Ovary (tissue), 3 donors: ENCODE results near the gene PRDX4.

ENCODE experiments used
- POLR2A ChIP-seq: fragments of 450-650 bp; IDR thresholded peaks from one replicate; pipeline ENCODE4 v1.6.1; 2017; ENCODE audit warnings: antibody characterized with exemption, mild to moderate bottlenecking, moderate library complexity
- TF ChIP-seq, protein P1 (sequence below), 3 donors: fragments of 450-650 bp in 2 of 3; fragments of 200-600 bp in 1 of 3; IDR thresholded peaks; one replicate each; pipeline versions ENCODE4 v1.5.1 to v1.8.0; 2016 to 2022; ENCODE audit warnings: antibody characterized with exemption in 3 of 3, mild to moderate bottlenecking in 1 of 3
- donor health status: DM: no; HTN: no; CAD: no.

DNA sequence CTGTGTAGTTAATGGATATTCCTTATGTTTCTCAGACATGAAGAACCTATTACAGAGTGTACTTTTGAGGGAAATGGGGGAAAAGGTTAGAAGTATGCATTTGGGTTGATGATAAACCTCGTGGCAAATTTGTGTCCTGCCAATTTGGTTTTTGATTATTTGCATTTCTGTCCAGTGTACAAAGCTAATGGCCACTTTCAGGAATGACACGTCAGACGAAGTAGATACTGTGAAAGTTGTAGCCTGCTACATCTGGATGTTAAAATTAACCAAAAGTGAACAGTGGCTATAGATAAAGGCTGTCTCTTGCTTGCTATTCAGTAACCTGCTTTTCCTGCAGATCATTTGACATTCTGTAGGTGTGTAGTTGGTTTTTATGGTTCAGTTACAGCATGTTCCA lies 1.0 kb downstream of the PRDX4 start:
- no peak for TF ChIP-seq POLR2A
- TF ChIP-seq, protein P1, sequence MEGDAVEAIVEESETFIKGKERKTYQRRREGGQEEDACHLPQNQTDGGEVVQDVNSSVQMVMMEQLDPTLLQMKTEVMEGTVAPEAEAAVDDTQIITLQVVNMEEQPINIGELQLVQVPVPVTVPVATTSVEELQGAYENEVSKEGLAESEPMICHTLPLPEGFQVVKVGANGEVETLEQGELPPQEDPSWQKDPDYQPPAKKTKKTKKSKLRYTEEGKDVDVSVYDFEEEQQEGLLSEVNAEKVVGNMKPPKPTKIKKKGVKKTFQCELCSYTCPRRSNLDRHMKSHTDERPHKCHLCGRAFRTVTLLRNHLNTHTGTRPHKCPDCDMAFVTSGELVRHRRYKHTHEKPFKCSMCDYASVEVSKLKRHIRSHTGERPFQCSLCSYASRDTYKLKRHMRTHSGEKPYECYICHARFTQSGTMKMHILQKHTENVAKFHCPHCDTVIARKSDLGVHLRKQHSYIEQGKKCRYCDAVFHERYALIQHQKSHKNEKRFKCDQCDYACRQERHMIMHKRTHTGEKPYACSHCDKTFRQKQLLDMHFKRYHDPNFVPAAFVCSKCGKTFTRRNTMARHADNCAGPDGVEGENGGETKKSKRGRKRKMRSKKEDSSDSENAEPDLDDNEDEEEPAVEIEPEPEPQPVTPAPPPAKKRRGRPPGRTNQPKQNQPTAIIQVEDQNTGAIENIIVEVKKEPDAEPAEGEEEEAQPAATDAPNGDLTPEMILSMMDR (IDR thresholded peaks at IDR 0.05) = no peak
